Hematopoietic multipotent progenitor cell treated with erythropoietin and hydrocortisone succinate and interleukin-3 and kit ligand, for 8 days (in vitro differentiated cells): ENCODE measurements around the gene ANKIB1.
"Not testable (repeated sequence)": the region's sequence is repeated elsewhere in the genome, so short reads cannot be mapped to it uniquely, and the experiment has no call there.

ENCODE experiments used
- DNase-seq: peaks from one replicate; pipeline ENCODE4 v3.0.0-alpha.2; 2015

The ANKIB1 gene

DNA sequence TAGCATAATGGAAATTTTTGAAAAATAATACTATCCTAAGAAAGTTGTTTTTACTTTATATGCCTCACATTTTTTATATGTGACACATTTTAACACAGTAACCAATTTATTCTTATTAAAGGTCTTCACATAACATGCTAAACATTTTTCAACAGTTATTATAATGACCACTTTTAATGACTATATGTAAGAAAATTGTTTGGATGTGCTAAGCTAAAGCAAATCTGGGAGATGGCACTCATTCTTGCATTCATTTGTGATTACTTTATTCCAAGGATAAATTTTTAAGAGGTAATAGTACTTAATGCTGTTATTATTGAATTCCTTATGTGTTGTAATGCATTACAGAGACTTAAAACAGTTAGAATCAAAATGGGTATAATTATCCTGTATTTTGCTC is 88.1 kb downstream of the ANKIB1 start:
- no peak for DNase-seq

DNA sequence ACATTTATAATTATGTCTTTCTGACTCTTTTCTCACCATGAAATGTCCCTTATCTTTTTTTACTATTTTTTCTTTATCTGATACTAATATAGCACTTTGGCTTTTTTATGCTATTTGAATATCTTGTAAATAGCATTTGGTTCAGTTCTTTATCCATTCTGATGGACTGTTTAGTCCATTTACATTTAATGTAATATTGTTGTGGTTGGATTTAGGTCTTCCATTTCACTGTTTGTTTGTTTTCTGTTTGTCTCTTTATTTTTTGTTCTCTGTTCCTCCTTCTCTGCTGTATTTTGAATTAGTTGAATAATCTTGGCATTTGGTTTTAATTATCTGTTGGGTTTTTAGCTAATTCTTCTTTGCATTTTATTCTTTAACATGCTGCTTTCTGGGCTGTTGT is 89.8 kb downstream of the ANKIB1 start:
- no peak for DNase-seq

DNA sequence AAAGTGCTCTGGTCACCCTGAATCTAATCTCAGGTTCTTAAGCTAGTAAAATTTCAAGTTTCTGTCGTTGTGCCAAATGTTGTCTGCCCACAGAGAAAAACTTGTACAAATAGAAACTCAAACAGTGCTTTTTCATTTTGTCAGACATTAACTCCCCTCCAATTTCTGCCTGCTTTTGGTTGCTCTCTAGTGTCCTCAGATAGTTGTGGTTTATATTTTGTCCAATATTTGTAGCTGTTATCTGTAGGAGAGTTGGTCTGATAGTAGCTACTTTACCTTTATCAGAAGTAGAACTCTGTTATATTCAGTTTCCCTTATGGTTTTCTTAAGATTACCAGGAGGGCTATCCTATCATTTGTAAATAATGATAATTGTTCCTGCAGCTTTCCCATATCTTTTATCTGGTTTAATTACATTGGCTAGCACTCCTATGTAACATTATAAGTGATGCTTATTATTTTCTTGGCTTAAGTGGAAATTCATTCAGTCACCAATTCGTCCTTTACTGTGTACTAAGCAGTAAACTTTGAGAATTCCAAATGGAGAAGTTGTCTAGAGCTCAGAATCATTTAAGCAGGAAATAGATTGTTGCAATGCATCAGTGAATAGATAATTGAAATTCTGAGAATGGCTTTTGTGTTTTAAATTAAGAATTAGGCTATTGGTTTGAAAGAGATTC is 91.0 kb downstream of the ANKIB1 start:
- peak; percentile 56 for DNase-seq

DNA sequence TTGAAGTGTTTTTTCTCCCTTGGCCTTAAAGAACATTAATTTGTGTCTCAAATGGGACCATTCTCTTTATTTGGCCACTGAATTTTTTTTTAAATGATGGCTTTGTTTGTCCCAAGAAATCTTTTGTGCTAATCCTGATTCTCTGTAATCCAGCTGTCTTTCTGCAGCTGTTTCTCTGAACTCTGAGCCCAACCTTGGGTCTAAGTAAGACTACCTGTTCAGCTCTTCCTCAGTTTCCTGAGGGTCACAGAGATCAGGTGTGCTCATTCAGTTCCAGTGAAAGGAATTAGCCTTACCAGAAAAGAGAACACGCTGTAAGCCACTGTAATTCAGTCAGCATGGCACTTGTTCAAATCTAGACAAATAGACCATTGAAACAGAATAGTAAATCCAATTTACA is 94.2 kb downstream of the ANKIB1 start:
- no peak for DNase-seq

DNA sequence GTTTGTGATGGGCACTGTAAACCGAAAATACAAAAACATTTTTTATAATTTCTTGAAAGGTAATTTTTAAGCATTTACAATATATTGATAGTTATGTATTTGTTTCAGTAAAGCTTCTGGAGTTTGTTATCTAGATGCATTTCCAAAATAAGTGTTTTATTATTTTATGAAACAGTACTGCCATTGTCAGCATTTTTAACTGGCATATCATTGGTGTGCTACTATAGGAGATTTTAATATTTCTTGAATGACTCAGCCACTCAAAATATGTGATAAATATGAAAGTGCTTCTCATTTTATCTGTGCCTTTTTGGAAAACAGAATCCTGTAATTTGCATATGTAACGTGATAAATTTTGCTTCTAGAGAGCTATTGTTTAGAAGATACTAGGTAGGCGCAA is 97.9 kb downstream of the ANKIB1 start:
- DNase-seq = no peak

DNA sequence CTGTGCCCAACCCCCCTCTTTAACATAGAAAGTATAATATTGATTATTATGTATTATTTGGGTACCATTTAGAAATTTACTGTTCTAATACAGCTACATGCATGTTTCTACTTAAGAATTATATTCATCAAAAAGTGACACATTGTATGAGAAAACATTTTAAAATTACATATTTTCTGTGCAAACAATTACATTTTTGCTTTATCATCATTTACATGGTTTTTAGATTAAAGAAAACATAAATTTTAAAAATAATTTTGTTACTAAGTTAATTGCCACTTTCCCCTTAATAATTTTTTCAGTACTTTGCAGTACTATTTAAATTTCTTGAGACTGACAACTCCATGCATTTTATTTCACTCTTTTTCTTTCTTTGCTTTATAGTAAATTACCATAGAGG is 106.2 kb downstream of the ANKIB1 start:
- no peak for DNase-seq

DNA sequence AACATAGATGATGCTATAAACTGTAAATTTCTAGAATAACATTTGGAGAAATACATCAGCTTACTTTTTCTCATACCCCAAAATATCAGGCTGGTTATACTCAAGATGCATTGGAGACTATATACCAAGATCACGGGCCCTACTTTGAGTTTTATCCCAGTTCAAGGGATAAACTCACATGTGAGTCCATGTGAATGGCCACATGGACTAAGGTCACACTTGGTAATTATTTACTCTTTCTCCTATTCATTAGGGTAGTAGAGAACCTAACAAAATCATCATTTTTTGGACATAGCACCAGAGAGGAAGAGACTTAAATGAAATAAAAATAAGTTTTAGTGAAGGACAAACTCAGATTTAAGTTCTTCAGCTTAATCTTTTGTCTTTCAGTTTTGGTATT is 108.4 kb downstream of the ANKIB1 start:
- DNase-seq = no peak

DNA sequence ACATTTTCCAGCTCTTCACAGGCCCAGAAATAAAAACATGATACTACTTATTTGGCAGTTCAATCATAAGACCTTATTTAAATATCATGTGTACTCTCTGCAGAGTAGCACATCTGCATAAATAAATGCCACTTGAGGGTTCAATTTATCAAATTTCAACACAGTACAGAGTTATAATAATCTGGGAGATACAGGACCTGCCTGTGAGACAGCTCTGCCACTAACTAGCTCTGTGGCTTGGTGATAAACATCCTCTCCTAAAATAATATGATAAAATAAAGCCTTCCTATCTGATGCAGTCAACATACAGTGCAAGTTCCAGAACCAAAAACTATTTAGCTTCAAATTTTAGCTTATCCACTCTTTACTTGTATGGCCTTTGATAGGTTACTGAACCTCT is 110.6 kb downstream of the ANKIB1 start:
- DNase-seq = peak; percentile 61

- DNase-seq = no peak
Observed at GRCh38 chr7:92357260-92357659, 111.5 kb downstream of the ANKIB1 start.

- DNase-seq = not testable (repeated sequence)
Observed at GRCh38 chr7:92359179-92359578, 113.4 kb downstream of the ANKIB1 start.

- no peak for DNase-seq
Observed at GRCh38 chr7:92359801-92360200, 114.0 kb downstream of the ANKIB1 start.

- no peak for DNase-seq
Observed at GRCh38 chr7:92360387-92360786, 114.6 kb downstream of the ANKIB1 start.

DNA sequence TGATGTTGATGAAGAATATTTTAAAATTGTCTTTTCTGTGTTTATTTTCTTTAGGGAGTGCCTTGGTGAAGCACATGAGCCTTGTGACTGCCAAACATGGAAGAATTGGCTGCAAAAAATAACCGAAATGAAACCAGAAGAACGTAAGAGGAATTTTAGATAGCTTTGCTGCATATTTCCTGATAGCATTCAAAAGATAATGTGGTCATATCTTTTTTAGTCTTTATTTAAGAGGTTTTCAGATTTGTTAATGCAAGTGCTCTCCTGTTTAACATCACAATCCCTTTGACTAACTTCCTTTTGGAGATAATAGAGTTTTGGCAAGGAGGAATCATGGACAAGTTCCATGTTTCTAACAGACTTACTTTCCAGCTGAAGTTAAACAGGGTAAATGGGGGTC is 116.4 kb downstream of the ANKIB1 start:
- DNase-seq = no peak

GRCh38 chr7:92366730-92367129 is 121.0 kb downstream of the ANKIB1 start:
- no peak for DNase-seq

- DNase-seq = no peak
Observed at GRCh38 chr7:92368741-92369140, 123.0 kb downstream of the ANKIB1 start.

DNA sequence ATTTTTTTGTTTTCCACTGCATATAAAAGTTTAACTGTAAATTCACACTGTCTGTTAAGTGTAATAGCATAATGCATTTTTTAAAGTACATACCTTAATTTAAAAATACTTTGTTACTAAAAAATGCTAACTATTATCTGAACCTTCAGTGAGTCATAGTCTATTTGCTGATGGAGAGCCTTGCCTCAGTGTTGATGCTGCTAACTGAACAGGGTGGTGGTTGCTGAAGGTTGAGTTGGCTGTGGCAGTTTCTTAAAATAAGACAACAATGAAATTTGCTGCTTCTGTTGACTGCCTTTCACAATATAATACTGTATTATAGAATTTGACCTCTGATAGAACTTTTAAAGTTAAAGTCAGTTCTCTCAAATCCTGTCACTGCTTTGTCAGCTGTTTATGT is 129.2 kb downstream of the ANKIB1 start:
- no peak for DNase-seq

GRCh38 chr7:92391071-92391470 is 145.3 kb downstream of the ANKIB1 start:
- DNase-seq = no peak

GRCh38 chr7:92397542-92397941 is 151.8 kb downstream of the ANKIB1 start:
- DNase-seq = no peak

DNA sequence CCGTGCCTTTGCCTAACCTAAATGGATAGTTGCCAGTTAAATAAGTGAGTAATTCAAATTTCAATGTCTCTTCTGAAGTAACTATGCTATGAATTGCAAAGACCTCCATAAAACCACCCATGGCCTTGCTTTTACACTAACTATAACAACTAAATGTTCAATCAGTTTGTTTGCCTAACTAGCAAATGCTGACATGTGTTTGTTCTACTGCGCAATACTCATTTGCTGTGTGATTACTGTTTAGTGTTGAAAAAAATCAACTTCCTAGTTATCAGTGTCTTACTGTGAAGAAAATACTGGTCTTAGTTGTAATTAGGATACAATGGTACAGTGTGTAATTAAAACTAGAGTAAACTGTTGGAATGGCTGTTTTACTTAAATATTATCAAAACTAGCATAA is 154.2 kb downstream of the ANKIB1 start:
- DNase-seq = no peak

DNA sequence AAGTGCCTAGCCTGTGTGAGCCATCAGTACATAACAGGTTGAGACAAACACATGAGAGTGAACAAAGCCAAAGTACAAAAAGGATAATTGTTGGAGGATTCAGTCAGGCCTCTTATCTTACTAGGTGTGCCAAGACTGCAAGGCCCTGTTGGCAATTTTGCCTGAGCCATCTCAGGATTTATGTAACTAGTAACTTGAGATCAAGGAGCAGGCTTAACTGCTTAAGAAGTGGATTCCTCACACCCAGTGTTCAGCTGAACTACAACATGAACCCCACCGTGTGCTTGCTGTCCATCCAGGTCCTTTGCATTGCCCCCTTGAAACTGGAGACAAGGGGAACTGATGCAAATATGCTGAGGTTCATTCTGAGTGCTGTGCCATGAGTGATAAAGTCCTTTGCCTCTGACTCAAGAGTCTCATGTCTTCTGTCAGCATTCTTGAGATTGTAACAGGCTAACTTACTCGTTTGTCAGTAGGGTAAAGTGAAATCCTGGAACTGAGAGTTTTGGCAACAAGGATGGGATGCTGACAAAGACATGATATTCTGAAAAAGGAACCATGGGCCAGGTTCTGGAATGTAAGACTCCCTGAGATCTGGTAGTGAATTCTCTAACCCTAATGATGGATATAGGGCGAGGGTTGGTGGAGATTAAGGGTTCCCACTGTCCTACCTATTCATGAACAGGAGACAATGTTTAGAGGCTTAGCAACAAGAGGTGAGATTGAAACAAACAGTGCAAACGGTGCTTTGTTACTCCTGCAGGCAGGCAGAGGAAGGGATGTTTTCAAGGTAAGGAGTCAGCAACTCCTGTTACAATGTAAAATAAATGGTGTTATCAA is 157.4 kb downstream of the ANKIB1 start:
- no peak for DNase-seq

- DNase-seq = no peak
Observed at GRCh38 chr7:92403760-92404074, 157.9 kb downstream of the ANKIB1 start.

- DNase-seq = peak; percentile 28
Observed at GRCh38 chr7:92404170-92404614, 158.4 kb downstream of the ANKIB1 start.

GRCh38 chr7:92409357-92409756 is 163.6 kb downstream of the ANKIB1 start:
- DNase-seq = no peak

GRCh38 chr7:92410162-92410561 is 164.4 kb downstream of the ANKIB1 start:
- not testable (repeated sequence) for DNase-seq

GRCh38 chr7:92412745-92413144 is 167.0 kb downstream of the ANKIB1 start:
- DNase-seq = no peak
